Ascending aorta (tissue), 2 donors: ENCODE results near the gene P2RY8. TPM values are rescaled to one million over a fixed set of nuclear protein-coding genes. Genes with fewer than 3 reads are reported as not detected.
A peak's percentile ranks its signal among the peaks of the same experiment; 100 is the strongest.

Experiments
- DNase-seq, 2 donors: peaks; one replicate each; pipeline ENCODE4 v3.0.0-alpha.2; 2019; ENCODE audit warnings: low spot score in 2 of 2
- H3K27ac ChIP-seq, 2 donors: fragments of 200-600 bp; sonication (generic); one replicate each; pipeline ENCODE4 v1.5.1; 2016 to 2017; ENCODE audit warnings: mild to moderate bottlenecking in 1 of 2
- H3K27me3 ChIP-seq: fragments of 200-600 bp; sonication (generic); one replicate; pipeline ENCODE4 v1.5.1; 2017
- H3K36me3 ChIP-seq, 2 donors: fragments of 200-600 bp; sonication (generic); one replicate each; pipeline ENCODE4 v1.5.1; 2016
- H3K4me1 ChIP-seq, 2 donors: fragments of 200-600 bp; sonication (generic); one replicate each; pipeline ENCODE4 v1.5.1; 2016 to 2017; ENCODE audit warnings: mild to moderate bottlenecking in 1 of 2
- H3K4me3 ChIP-seq, 2 donors: fragments of 200-600 bp; sonication (generic); one replicate each; pipeline ENCODE4 v1.5.1; 2016 to 2017; ENCODE audit warnings: mild to moderate bottlenecking in 1 of 2
- H3K9me3 ChIP-seq, 2 donors: fragments of 200-600 bp; sonication (generic); one replicate each; pipeline ENCODE4 v1.5.1; 2016
- intact Hi-C: fragments of 100-400 bp; cut with DNase I; formaldehyde crosslinking; loops from one replicate; pipeline ENCODE4 v1.15.1; 2023
- total RNA-seq: library from RNA; depleted of rRNA; stranded (reverse); fragments of >200 nt; gene quantifications from one replicate; pipeline ENCODE4 v1.1.0, GENCODE V29; 2016
- TF ChIP-seq, protein P1 (sequence below), 3 experiments: fragments of 200-600 bp in 2 of 3; fragments of 450-650 bp in 1 of 3; sonication (generic) in 2 of 3; IDR thresholded peaks; one replicate each; pipeline ENCODE4 v1.5.1; 2016 to 2019; ENCODE audit warnings: antibody characterized with exemption in 3 of 3, mild to moderate bottlenecking in 1 of 3, moderate library complexity in 1 of 3

The P2RY8 gene
- total RNA-seq, 1 donor from 2014 or later, result 2.2 TPM

DNA sequence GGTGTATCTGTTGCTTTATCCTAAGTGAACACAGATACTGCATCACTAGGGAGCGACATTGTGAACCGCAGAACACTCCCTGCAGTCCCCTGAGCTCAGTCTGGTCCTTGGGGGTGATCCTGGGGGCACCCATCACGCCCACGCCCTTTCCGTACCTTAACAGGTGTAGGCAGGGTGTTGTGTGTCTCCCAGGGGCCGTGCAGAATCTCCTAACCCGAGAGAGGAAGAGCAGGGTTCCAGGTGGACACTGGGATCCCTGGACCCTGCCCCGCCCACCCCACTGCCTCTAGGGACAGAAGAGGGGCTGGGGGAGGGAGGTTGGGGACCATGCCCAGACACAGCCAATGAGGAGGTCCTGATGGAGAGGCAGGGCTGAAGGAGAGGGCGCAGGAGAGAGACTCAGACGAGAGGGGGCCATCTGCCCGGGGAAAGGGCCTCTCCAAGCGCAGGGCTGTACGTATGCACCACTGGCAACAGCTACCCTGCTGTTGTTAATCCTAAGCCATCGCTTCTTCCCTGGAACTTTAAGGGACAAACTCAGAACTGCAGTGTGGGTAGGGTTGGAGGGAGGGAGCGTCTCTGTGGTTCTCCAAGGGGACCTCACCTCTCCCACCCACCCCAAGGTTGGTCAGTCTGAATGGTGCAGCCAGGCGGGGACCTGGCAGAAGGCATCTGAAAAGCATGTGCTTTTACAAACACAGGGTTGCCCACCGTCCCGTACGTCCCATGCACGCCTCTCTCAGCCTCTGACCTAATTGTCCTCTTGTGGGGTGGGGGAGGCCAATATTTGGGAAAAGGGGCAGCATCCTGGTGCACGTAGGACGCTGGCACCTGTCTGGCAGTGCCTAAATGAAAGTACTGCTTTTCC lies 2.5 kb downstream of the P2RY8 start:
- peak overlapping the region in 1 of 2 donors; percentile 22 for H3K4me3 ChIP-seq
- intact Hi-C loops, result no loop called here
- no peaks in the 10 kb centered on the region for H3K36me3 ChIP-seq
- peak in 1 of 2 donors; percentile 60 for DNase-seq
- no peaks in the 10 kb centered on the region for H3K27me3 ChIP-seq
- H3K27ac ChIP-seq, result no peak overlapping the region
- TF ChIP-seq, protein P1, sequence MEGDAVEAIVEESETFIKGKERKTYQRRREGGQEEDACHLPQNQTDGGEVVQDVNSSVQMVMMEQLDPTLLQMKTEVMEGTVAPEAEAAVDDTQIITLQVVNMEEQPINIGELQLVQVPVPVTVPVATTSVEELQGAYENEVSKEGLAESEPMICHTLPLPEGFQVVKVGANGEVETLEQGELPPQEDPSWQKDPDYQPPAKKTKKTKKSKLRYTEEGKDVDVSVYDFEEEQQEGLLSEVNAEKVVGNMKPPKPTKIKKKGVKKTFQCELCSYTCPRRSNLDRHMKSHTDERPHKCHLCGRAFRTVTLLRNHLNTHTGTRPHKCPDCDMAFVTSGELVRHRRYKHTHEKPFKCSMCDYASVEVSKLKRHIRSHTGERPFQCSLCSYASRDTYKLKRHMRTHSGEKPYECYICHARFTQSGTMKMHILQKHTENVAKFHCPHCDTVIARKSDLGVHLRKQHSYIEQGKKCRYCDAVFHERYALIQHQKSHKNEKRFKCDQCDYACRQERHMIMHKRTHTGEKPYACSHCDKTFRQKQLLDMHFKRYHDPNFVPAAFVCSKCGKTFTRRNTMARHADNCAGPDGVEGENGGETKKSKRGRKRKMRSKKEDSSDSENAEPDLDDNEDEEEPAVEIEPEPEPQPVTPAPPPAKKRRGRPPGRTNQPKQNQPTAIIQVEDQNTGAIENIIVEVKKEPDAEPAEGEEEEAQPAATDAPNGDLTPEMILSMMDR (IDR thresholded peaks at IDR 0.05), result no peak
- H3K4me1 ChIP-seq, result no peaks in the 10 kb centered on the region
- H3K9me3 ChIP-seq, result no peaks in the 10 kb centered on the region

DNA sequence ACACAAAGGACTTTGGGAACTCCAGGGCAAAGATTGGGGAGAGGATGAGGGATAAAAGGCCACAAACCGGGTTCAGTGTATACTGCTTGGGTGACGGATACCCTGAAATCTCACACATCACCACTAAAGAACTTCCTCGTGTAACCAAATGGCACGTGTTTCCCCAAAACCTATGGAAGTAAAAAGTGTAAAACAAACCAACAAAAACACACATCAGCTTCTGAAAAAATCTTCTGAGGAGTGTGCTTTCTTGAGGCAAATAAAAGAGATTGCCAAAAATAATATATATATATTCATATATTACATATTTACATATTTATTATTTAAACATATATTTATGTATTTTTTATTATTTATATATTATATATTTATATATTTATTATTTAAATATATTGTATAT lies 3.9 kb downstream of the P2RY8 start:
- no peak overlapping the region for H3K4me3 ChIP-seq
- TF ChIP-seq, protein P1 (IDR thresholded peaks at IDR 0.05), result no peak
- DNase-seq, result no peak
- no peaks in the 10 kb centered on the region for H3K4me1 ChIP-seq
- no peak overlapping the region for H3K27ac ChIP-seq
- no peaks in the 10 kb centered on the region for H3K27me3 ChIP-seq
- intact Hi-C loops, result no loop called here
- no peaks in the 10 kb centered on the region for H3K9me3 ChIP-seq
- H3K36me3 ChIP-seq, result no peaks in the 10 kb centered on the region

DNA sequence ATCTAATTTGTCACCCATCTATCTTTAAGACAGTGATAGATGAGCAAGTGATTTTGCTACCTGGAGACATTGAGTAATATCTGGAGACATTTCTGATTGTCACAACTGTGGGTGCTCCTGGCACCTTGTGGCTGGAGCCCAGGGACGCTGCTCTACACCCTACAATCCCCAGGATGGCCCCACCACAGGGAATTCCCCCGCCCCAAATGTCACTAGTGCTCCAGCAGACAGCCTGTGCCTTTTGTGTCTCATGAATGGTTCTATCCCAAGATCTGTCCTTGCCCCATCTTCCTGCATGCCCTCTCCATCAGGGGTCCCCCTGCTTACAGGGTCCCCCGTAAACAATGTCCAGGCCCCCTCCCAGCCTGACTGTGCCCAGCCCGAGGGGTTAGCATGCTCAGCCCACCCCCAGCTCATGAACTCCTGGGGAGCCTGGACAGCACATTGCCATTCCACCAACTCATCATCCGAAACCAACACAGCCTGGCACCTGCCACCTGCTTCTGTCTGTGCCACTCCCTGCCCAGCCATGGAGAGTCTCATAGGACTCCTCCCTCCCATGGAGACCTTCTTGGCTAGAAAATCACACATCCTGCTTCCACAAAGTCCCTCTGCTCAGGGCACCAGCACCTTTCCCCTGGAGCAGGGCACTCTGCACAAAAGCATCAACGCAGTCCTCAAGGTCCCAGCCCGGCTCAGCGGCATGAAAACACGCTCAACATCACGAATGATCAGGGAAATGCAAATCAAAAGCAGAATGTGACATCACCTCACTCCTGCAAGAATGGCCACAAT lies 5.7 kb downstream of the P2RY8 start:
- TF ChIP-seq, protein P1 (IDR thresholded peaks at IDR 0.05), result no peak
- H3K4me3 ChIP-seq, result no peak overlapping the region
- H3K27ac ChIP-seq, result no peak overlapping the region
- no peaks in the 10 kb centered on the region for H3K9me3 ChIP-seq
- intact Hi-C loops, result no loop called here
- no peaks in the 10 kb centered on the region for H3K4me1 ChIP-seq
- no peaks in the 10 kb centered on the region for H3K27me3 ChIP-seq
- DNase-seq, result peak in 1 of 2 donors; percentile 38
- H3K36me3 ChIP-seq, result no peaks in the 10 kb centered on the region

DNA sequence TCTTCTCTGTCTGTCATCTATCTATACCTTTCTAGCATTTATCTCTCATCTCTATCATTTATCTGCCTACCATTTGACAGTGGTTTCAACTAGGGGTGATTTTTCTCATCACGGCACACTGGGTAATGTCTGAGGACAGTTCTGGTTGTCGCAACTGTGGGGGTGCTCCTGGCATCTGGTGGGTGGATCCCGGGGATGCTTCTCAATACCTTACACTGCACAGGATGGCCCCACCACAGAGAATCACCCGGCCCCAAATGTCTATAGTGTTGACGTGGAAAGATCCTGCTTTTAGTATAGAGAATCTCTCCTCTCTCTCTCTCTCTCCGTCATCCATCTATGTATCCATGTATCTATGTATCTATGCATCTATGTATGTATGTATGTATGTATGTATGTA lies 7.2 kb downstream of the P2RY8 start:
- intact Hi-C loops, result no loop called here
- TF ChIP-seq, protein P1 (IDR thresholded peaks at IDR 0.05), result no peak
- DNase-seq, result peak in 1 of 2 donors; percentile 0
- Histone ChIP-seq H3K36me3 (no peaks in the 10 kb centered on the region), H3K4me1 (no peaks in the 10 kb centered on the region), H3K27ac (no peak overlapping the region), H3K9me3 (no peaks in the 10 kb centered on the region), H3K4me3 (no peak overlapping the region), H3K27me3 (no peaks in the 10 kb centered on the region)

DNA sequence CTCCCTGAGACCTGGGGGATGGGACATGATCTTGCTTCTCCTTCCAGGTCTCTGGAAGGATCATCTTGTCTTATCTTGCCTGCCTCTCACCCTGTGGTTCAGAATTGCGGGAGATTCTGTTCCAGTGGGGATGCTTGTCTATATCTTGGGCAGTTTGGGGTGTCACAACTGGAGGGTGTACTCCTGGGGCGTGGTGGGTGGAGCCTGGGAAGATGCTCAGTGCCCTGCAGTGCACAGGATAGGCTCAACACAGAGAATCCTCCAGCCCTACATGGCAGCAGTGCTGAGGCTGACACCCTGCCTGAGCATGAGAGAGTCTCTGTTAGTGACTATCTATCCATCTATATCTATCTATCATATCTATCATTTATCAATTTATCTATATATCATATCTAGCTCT lies 7.7 kb downstream of the P2RY8 start:
- H3K9me3 ChIP-seq, result no peaks in the 10 kb centered on the region
- no peaks in the 10 kb centered on the region for H3K27me3 ChIP-seq
- no peak overlapping the region for H3K27ac ChIP-seq
- intact Hi-C loops, result no loop called here
- no peaks in the 10 kb centered on the region for H3K36me3 ChIP-seq
- DNase-seq, result peak in 1 of 2 donors; percentile 39
- no peaks in the 10 kb centered on the region for H3K4me1 ChIP-seq
- H3K4me3 ChIP-seq, result no peak overlapping the region
- TF ChIP-seq, protein P1 (IDR thresholded peaks at IDR 0.05), result no peak
